ENCODE data around the gene LRFN3. TPM values are rescaled to one million over a fixed set of nuclear protein-coding genes. Genes with fewer than 3 reads are reported as not detected.
"Not testable (repeated sequence)": the region's sequence is repeated elsewhere in the genome, so short reads cannot be mapped to it uniquely, and the experiment has no call there.

Gene LRFN3
- 1.3 and 2.0 TPM in 2 replicates for total RNA-seq

- peak; percentile 69 to 75 for DNase-seq (ENCODE audit: low read depth in 2 of 2)
These were observed at the start of gene LRFN3 for GRCh38 chr19:35935911-35936737. LRFN3 (plus strand) TSS chr19:35936374; CDS start chr19:35939426, 3,052 bp downstream.

GRCh38 chr19:35887197-35887596 lies 49.0 kb upstream of the LRFN3 start:
- no peak for DNase-seq (ENCODE audit: low read depth in 2 of 2)

- no peak for DNase-seq (ENCODE audit: low read depth in 2 of 2)
These were observed 47.8 kb upstream of the LRFN3 start for GRCh38 chr19:35888398-35888797.

- no peak for DNase-seq (ENCODE audit: low read depth in 2 of 2)
These were observed 46.6 kb upstream of the LRFN3 start for GRCh38 chr19:35889370-35890112.

- DNase-seq (ENCODE audit: low read depth in 2 of 2), result no peak
These were observed 46.0 kb upstream of the LRFN3 start for GRCh38 chr19:35890113-35890650.

GRCh38 chr19:35891819-35892218 lies 44.4 kb upstream of the LRFN3 start:
- DNase-seq (ENCODE audit: low read depth in 2 of 2), result not testable (repeated sequence)

- DNase-seq (ENCODE audit: low read depth in 2 of 2), result no peak
These were observed 41.8 kb upstream of the LRFN3 start for GRCh38 chr19:35894342-35894741.

- no peak for DNase-seq (ENCODE audit: low read depth in 2 of 2)
These were observed 40.1 kb upstream of the LRFN3 start for GRCh38 chr19:35895911-35896642.

- no peak for DNase-seq (ENCODE audit: low read depth in 2 of 2)
These were observed 39.5 kb upstream of the LRFN3 start for GRCh38 chr19:35896643-35897040.

GRCh38 chr19:35897706-35898451 lies 38.3 kb upstream of the LRFN3 start:
- DNase-seq (ENCODE audit: low read depth in 2 of 2), result no peak

GRCh38 chr19:35898499-35898809 lies 37.7 kb upstream of the LRFN3 start:
- no peak for DNase-seq (ENCODE audit: low read depth in 2 of 2)

GRCh38 chr19:35899547-35900214 lies 36.5 kb upstream of the LRFN3 start:
- peak; percentile 84 to 92 for DNase-seq (ENCODE audit: low read depth in 2 of 2)

- no peak for DNase-seq (ENCODE audit: low read depth in 2 of 2)
These were observed 35.0 kb upstream of the LRFN3 start for GRCh38 chr19:35901055-35901644.

- DNase-seq (ENCODE audit: low read depth in 2 of 2), result no peak
These were observed 34.1 kb upstream of the LRFN3 start, which contains the start of gene HCST for GRCh38 chr19:35901854-35902661. HCST (plus strand) TSS chr19:35902529; CDS start chr19:35902594, 65 bp downstream.

- no peak for DNase-seq (ENCODE audit: low read depth in 2 of 2)
These were observed 33.2 kb upstream of the LRFN3 start for GRCh38 chr19:35902870-35903475.

- DNase-seq (ENCODE audit: low read depth in 2 of 2), result peak in 1 of 2 donors; percentile 39
These were observed 32.5 kb upstream of the LRFN3 start for GRCh38 chr19:35903550-35904179.

GRCh38 chr19:35904311-35905068 lies 31.7 kb upstream of the LRFN3 start:
- no peak for DNase-seq (ENCODE audit: low read depth in 2 of 2)
